ENCODE results near the gene ACCS.

Gene ACCS

DNA sequence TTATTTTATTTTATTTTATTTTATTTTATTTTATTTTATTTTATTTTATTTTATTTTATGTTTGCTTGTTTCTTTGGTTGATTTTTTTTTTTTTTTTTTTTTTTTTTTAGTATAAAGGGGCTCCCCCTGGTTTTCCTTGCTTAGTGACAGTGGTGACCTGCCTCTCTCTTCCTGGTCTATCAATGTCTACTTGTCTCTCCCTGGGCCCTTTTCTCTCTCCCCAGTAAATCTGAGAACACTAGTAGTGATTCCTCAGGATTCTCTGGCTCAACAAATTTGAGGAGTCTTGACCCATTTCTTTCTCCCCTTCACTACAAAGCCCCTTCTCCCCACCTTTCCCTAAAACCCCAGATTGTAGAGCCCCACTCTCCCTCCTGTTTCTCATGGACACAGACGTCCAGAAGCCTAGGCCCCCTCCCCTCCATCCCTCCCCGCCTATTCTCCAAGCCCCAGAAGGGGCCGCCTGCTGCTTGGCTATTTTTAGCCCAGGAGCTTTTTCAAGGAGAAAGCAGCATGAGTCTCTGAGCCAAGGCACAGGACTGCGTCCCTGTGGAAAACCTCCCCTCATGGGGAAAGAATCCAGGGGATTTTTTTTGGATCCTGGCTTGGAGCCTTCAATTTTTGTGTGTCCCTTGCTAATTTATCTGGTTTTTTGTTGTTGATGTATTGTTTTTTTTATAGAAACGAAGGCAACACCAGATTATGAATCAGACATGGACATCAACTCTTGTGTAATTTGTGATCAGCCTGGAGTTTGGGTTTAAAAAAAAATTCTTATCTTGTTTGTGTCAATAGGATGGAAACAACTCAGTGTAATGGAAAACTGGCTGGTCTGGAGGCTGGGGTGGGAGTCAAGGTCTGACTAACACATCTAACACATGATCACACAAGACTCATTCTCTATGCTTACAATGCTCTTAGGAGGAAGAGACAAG is 35.8 kb upstream of the ACCS start:
- peak overlapping the region in 1 of 2 donors; percentile 13 for H3K9ac ChIP-seq (ENCODE audit: low read length in 2 of 2)
- no peaks in the 10 kb centered on the region for H3K9me3 ChIP-seq (ENCODE audit: control insufficient read depth in 2 of 2, low read length in 2 of 2)
- H3K4me1 ChIP-seq (ENCODE audit: control insufficient read depth, insufficient read depth, low read length): peaks cover 43% of the 10 kb centered on the region
- peak overlapping the region in 1 of 2 donors; percentile 47 for H3K4me3 ChIP-seq (ENCODE audit: low read length in 2 of 2)
- no peaks in the 10 kb centered on the region for H3K36me3 ChIP-seq (ENCODE audit: control insufficient read depth in 2 of 2, insufficient read depth in 2 of 2, low read length in 2 of 2)
- H3K27ac ChIP-seq (ENCODE audit: low read length): peak overlapping the region; percentile 82
- no peaks in the 10 kb centered on the region for H3K27me3 ChIP-seq (ENCODE audit: control insufficient read depth in 1 of 2, insufficient read depth in 2 of 2, low read length in 2 of 2)

- Histone ChIP-seq H3K9ac (ENCODE audit: low read length in 2 of 2) (peak overlapping the region in 1 of 2 donors; percentile 13), H3K27ac (ENCODE audit: low read length) (peak overlapping the region; percentile 82), H3K27me3 (ENCODE audit: control insufficient read depth in 1 of 2, insufficient read depth in 2 of 2, low read length in 2 of 2) (no peaks in the 10 kb centered on the region), H3K4me1 (ENCODE audit: control insufficient read depth, insufficient read depth, low read length) (peaks cover 43% of the 10 kb centered on the region), H3K36me3 (ENCODE audit: control insufficient read depth in 2 of 2, insufficient read depth in 2 of 2, low read length in 2 of 2) (no peaks in the 10 kb centered on the region), H3K4me3 (ENCODE audit: low read length in 2 of 2) (no peak overlapping the region), H3K9me3 (ENCODE audit: control insufficient read depth in 2 of 2, low read length in 2 of 2) (no peaks in the 10 kb centered on the region)
Measured at GRCh38 chr11:44030996-44031395, 35.1 kb upstream of the ACCS start.

- Histone ChIP-seq H3K36me3 (ENCODE audit: control insufficient read depth in 2 of 2, insufficient read depth in 2 of 2, low read length in 2 of 2) (no peaks in the 10 kb centered on the region), H3K4me3 (ENCODE audit: low read length in 2 of 2) (no peak overlapping the region), H3K4me1 (ENCODE audit: control insufficient read depth, insufficient read depth, low read length) (peaks cover 43% of the 10 kb centered on the region), H3K27ac (ENCODE audit: low read length) (peak overlapping the region; percentile 82), H3K9me3 (ENCODE audit: control insufficient read depth in 2 of 2, low read length in 2 of 2) (no peaks in the 10 kb centered on the region), H3K27me3 (ENCODE audit: control insufficient read depth in 1 of 2, insufficient read depth in 2 of 2, low read length in 2 of 2) (no peaks in the 10 kb centered on the region), H3K9ac (ENCODE audit: low read length in 2 of 2) (no peak overlapping the region)
Measured at GRCh38 chr11:44031549-44031948, 34.5 kb upstream of the ACCS start.

DNA sequence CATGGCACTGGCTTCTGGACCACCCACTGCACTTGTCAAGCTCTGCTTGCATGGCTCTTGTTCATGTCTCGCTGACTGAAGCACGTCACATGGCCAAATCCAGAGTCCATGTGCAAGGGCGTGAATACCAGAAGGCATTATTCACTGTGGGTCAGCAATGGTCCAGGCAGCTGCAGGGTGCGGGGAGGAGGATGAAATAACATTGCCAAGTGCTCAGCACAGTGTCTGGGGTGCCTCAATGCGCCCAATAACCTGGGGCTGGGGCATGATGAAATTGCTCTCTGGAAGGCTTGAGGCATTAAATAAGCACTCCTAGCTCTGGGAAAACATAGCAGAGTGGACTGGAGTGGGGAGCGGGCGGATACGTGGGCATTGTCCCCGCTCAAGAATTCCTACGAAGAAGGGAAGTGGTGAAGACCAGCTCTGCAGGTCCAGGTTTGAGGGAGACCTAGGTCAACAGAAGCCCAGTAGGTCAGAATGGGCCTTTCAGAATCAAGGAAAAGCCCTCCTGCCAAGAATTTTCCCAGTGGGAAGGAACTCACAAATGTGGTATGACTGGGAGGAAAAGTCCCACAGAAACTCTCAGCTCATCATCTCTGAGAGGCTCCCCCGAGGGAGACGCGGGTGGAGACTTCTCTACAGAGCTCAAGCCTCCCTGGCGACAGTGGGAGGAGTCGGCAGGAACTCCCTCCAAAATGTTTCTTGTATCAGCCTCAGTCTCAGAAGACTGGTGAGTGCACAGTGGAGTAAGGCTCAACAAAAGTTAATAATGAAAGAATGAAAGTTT is 33.6 kb upstream of the ACCS start:
- H3K27ac ChIP-seq (ENCODE audit: low read length): peak overlapping the region; percentile 82

GRCh38 chr11:44033411-44033850 is 32.6 kb upstream of the ACCS start:
- H3K4me1 ChIP-seq (ENCODE audit: control insufficient read depth, insufficient read depth, low read length): peaks cover 50% of the 10 kb centered on the region
- H3K27me3 ChIP-seq (ENCODE audit: control insufficient read depth in 1 of 2, insufficient read depth in 2 of 2, low read length in 2 of 2): no peaks in the 10 kb centered on the region
- H3K27ac ChIP-seq (ENCODE audit: low read length): peak overlapping the region; percentile 82
- H3K9ac ChIP-seq (ENCODE audit: low read length in 2 of 2): no peak overlapping the region
- no peak overlapping the region for H3K4me3 ChIP-seq (ENCODE audit: low read length in 2 of 2)
- H3K36me3 ChIP-seq (ENCODE audit: control insufficient read depth in 2 of 2, insufficient read depth in 2 of 2, low read length in 2 of 2): no peaks in the 10 kb centered on the region
- no peaks in the 10 kb centered on the region for H3K9me3 ChIP-seq (ENCODE audit: control insufficient read depth in 2 of 2, low read length in 2 of 2)

More for the DNA sequence above, 33.6 kb upstream of the ACCS start:
- Histone ChIP-seq H3K4me3 (ENCODE audit: low read length in 2 of 2) (peak overlapping the region in 1 of 2 donors; percentile 29), H3K27me3 (ENCODE audit: control insufficient read depth in 1 of 2, insufficient read depth in 2 of 2, low read length in 2 of 2) (no peaks in the 10 kb centered on the region), H3K36me3 (ENCODE audit: control insufficient read depth in 2 of 2, insufficient read depth in 2 of 2, low read length in 2 of 2) (no peaks in the 10 kb centered on the region), H3K4me1 (ENCODE audit: control insufficient read depth, insufficient read depth, low read length) (peaks cover 50% of the 10 kb centered on the region), H3K9ac (ENCODE audit: low read length in 2 of 2) (no peak overlapping the region), H3K9me3 (ENCODE audit: control insufficient read depth in 2 of 2, low read length in 2 of 2) (no peaks in the 10 kb centered on the region)

- no peaks in the 10 kb centered on the region for H3K9me3 ChIP-seq (ENCODE audit: control insufficient read depth in 2 of 2, low read length in 2 of 2)
- H3K27me3 ChIP-seq (ENCODE audit: control insufficient read depth in 1 of 2, insufficient read depth in 2 of 2, low read length in 2 of 2): no peaks in the 10 kb centered on the region
- no peak overlapping the region for H3K4me3 ChIP-seq (ENCODE audit: low read length in 2 of 2)
- H3K4me1 ChIP-seq (ENCODE audit: control insufficient read depth, insufficient read depth, low read length): peaks cover 50% of the 10 kb centered on the region
- H3K36me3 ChIP-seq (ENCODE audit: control insufficient read depth in 2 of 2, insufficient read depth in 2 of 2, low read length in 2 of 2): no peaks in the 10 kb centered on the region
- no peak overlapping the region for H3K27ac ChIP-seq (ENCODE audit: low read length)
- no peak overlapping the region for H3K9ac ChIP-seq (ENCODE audit: low read length in 2 of 2)
Measured at GRCh38 chr11:44033856-44034255, 32.2 kb upstream of the ACCS start.

DNA sequence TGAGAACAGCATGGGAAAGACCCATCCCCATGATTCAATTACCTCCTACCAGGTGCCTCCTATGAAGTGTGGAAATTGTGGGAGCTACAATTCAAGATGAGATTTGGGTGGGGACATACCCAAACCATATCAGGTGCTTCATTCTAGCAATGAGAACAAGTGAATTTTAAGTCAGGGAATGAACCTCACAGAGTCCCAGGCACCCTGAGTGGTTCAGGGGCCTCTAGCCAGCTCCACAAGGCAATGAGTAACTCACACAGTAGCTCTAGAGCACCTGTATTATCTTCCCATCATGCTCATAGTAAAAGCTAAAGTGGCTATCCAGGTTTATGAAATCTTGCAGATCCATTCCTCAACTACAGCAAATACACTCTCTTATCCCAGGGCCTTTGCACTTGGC is 31.4 kb upstream of the ACCS start:
- H3K9me3 ChIP-seq (ENCODE audit: control insufficient read depth in 2 of 2, low read length in 2 of 2): no peaks in the 10 kb centered on the region
- H3K9ac ChIP-seq (ENCODE audit: low read length in 2 of 2): no peak overlapping the region
- peaks cover 45% of the 10 kb centered on the region for H3K4me1 ChIP-seq (ENCODE audit: control insufficient read depth, insufficient read depth, low read length)
- H3K4me3 ChIP-seq (ENCODE audit: low read length in 2 of 2): no peak overlapping the region
- no peaks in the 10 kb centered on the region for H3K27me3 ChIP-seq (ENCODE audit: control insufficient read depth in 1 of 2, insufficient read depth in 2 of 2, low read length in 2 of 2)
- H3K27ac ChIP-seq (ENCODE audit: low read length): no peak overlapping the region
- no peaks in the 10 kb centered on the region for H3K36me3 ChIP-seq (ENCODE audit: control insufficient read depth in 2 of 2, insufficient read depth in 2 of 2, low read length in 2 of 2)

DNA sequence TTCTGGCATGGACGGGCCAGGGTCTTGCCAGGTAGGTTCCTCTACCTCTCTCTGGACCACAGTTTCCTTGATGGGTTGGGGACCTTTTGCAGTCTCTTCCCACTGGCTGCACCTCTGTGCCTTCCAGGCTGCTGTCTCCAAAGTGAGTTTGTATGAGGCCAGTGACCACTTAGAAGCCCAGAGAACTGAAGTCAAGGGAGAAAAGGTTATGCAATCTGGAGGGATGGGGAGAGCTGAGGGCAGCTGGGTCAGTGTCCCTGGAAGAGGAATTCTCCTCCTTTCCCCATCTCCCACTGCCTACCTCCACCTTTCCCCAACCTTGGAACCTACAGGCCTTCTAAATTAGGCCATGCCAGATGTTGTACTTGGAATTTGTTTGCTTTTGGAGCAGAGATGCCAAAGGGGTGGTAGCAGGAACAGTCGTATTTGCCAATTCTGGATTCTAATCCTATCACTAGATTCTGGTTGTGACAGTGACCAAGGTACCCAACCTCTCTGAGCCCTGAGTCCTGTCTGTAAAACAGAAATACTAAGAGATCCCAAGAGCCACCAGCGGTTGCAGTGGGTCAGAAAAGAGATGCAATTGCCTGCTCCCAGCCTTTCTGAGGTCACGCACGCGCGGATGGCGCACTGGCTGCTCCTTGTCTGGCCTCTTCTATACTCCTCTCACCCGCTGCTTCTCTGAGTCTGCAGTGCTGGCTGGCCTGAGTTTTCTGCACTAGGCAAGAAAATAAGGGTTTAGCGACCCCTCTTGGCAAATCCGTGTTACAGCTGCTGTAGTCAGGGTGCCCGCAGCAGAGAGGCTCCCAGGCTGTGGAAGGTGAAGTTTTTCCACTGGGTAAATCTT is 29.0 kb upstream of the ACCS start:
- Histone ChIP-seq H3K27me3 (ENCODE audit: control insufficient read depth in 1 of 2, insufficient read depth in 2 of 2, low read length in 2 of 2) (no peaks in the 10 kb centered on the region), H3K4me3 (ENCODE audit: low read length in 2 of 2) (peak overlapping the region in 1 of 2 donors; percentile 22), H3K36me3 (ENCODE audit: control insufficient read depth in 2 of 2, insufficient read depth in 2 of 2, low read length in 2 of 2) (no peaks in the 10 kb centered on the region), H3K27ac (ENCODE audit: low read length) (peak overlapping the region; percentile 2), H3K4me1 (ENCODE audit: control insufficient read depth, insufficient read depth, low read length) (peaks cover 23% of the 10 kb centered on the region), H3K9me3 (ENCODE audit: control insufficient read depth in 2 of 2, low read length in 2 of 2) (no peaks in the 10 kb centered on the region), H3K9ac (ENCODE audit: low read length in 2 of 2) (no peak overlapping the region)

DNA sequence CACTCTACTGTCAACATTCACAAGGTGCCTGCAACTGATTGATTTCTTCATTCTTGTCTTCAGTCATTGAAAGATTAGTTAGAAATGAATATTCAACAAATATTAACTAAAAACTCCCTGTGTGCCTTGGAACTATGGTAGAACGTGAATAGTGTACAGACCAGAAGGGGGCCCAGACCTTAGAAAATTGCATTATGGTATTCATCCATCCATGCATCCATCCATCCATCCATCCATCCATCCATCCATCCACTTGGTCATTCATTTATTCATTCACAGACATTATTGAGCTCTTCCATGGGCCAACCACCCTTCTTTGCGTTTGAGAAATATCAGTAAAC is 28.4 kb upstream of the ACCS start:
- Histone ChIP-seq H3K9me3 (ENCODE audit: control insufficient read depth in 2 of 2, low read length in 2 of 2) (no peaks in the 10 kb centered on the region), H3K27me3 (ENCODE audit: control insufficient read depth in 1 of 2, insufficient read depth in 2 of 2, low read length in 2 of 2) (no peaks in the 10 kb centered on the region), H3K27ac (ENCODE audit: low read length) (peak overlapping the region; percentile 2), H3K4me3 (ENCODE audit: low read length in 2 of 2) (no peak overlapping the region), H3K4me1 (ENCODE audit: control insufficient read depth, insufficient read depth, low read length) (peaks cover 17% of the 10 kb centered on the region), H3K9ac (ENCODE audit: low read length in 2 of 2) (no peak overlapping the region), H3K36me3 (ENCODE audit: control insufficient read depth in 2 of 2, insufficient read depth in 2 of 2, low read length in 2 of 2) (no peaks in the 10 kb centered on the region)

DNA sequence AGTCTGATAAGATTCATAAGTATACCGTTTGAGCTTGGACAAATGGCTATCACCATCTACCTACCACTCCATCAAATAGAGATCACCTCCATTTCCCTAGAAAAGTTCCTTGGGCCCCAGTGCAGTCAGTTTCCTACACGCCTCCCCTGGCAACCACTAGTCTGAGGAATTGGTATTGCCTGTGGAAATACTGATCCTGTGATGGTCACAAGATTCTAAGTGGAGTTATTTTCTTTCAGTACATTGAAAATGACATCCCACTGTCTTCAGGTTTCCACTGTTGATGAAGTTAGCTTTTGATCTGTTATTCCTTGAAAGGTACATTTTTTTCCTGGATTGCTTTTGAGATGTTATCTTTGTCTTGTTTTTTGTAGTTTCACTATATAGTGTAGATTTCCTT is 22.9 kb upstream of the ACCS start:
- H3K4me1 ChIP-seq (ENCODE audit: control insufficient read depth, insufficient read depth, low read length): no peaks in the 10 kb centered on the region
- H3K9ac ChIP-seq (ENCODE audit: low read length in 2 of 2): no peak overlapping the region
- no peak overlapping the region for H3K4me3 ChIP-seq (ENCODE audit: low read length in 2 of 2)
- no peaks in the 10 kb centered on the region for H3K36me3 ChIP-seq (ENCODE audit: control insufficient read depth in 2 of 2, insufficient read depth in 2 of 2, low read length in 2 of 2)
- no peak overlapping the region for H3K27ac ChIP-seq (ENCODE audit: low read length)
- H3K9me3 ChIP-seq (ENCODE audit: control insufficient read depth in 2 of 2, low read length in 2 of 2): no peaks in the 10 kb centered on the region
- peaks cover 0 to 2% of the 10 kb centered on the region in 2 donors for H3K27me3 ChIP-seq (ENCODE audit: control insufficient read depth in 1 of 2, insufficient read depth in 2 of 2, low read length in 2 of 2)

Data from stomach smooth muscle (tissue), 2 donors.